Endothelial cell of umbilical vein (primary cell): ENCODE data around the gene P2RX1. TPM values are rescaled to one million over a fixed set of nuclear protein-coding genes. Genes with fewer than 3 reads are reported as not detected.
A peak's percentile ranks its signal among the peaks of the same experiment; 100 is the strongest.

Experiments used
- BruUV-seq: library from RNA; stranded (reverse); fragments of 400-500 nt; replicated peaks from 2 replicates; lab custom pipeline; 2021; lab: Mats Ljungman, UMichigan
- CTCF ChIA-PET: fragments of 300-600, 350-600 bp; sonication (Branson Sonifier 250); formaldehyde crosslinking; loops from one replicate; lab custom pipeline; 2021; ENCODE audit warnings: antibody characterized with exemption, inconsistent platforms; lab: Charles Lee
- POLR2A ChIA-PET: fragments of 300-600, 350-600 bp; sonication (Branson Sonifier 250); formaldehyde crosslinking; loops from one replicate; lab custom pipeline; 2021; ENCODE audit warnings: antibody characterized with exemption, inconsistent platforms; lab: Charles Lee
- DNase-seq: peaks from one replicate; pipeline ENCODE4 v3.0.0-alpha.2; 2011; ENCODE audit warnings: low read depth, low spot score
- FAIRE-seq: peaks from 2 replicates; lab custom pipeline; 2011; peaks lifted over from hg19 to GRCh38; lab: Jason Lieb, UNC
- H2AFZ ChIP-seq: 2 replicates; pipeline ENCODE4 v1.6.0; 2012; ENCODE audit warnings: low read depth, low read length, control low read depth, inconsistent platforms
- H3K27ac ChIP-seq: 2 replicates; pipeline ENCODE4 v1.5.1; 2011; ENCODE audit warnings: low read depth, mild to moderate bottlenecking, control low read depth, low read length, moderate library complexity; ENCODE audit not compliant: insufficient read depth
- H3K27me3 ChIP-seq, 2 experiments: 2 replicates each; pipeline versions ENCODE4 v1.6.0 to v1.6.1; 2011; ENCODE audit warnings: low read length in 2 of 2, mixed read lengths in 1 of 2; ENCODE audit not compliant: control insufficient read depth in 2 of 2, insufficient read depth in 2 of 2
- H3K36me3 ChIP-seq, 2 experiments: 2 replicates in 1 of 2; 3 replicates in 1 of 2; pipeline ENCODE4 v1.5.1; 2011; ENCODE audit warnings: low read length in 2 of 2, mild to moderate bottlenecking in 1 of 2, moderate library complexity in 1 of 2; ENCODE audit not compliant: control insufficient read depth in 2 of 2, insufficient read depth in 2 of 2; ENCODE audit errors: extremely low read depth in 1 of 2
- H3K4me1 ChIP-seq: 3 replicates; pipeline ENCODE4 v1.5.1; 2011; ENCODE audit warnings: mild to moderate bottlenecking, low read length; ENCODE audit not compliant: control insufficient read depth, insufficient read depth; ENCODE audit errors: extremely low read depth
- H3K4me2 ChIP-seq: 2 replicates; pipeline ENCODE4 v1.6.1; 2011; ENCODE audit warnings: low read length, control low read depth, mixed read lengths; ENCODE audit not compliant: insufficient read depth
- H3K4me3 ChIP-seq, 3 experiments: fragments of 200-600 bp in 1 of 3; sonication (generic), shearing (Covaris generic) in 1 of 3; replicated peaks in 1 of 3; 2 replicates each; pipeline ENCODE4 v1.5.1; 2011 to 2016; ENCODE audit warnings: control low read depth in 3 of 3, low read length in 3 of 3, mild to moderate bottlenecking in 2 of 3, inconsistent platforms in 1 of 3, low read depth in 1 of 3, moderate library complexity in 1 of 3; ENCODE audit not compliant: insufficient read depth in 1 of 3
- H3K79me2 ChIP-seq: 2 replicates; pipeline ENCODE4 v1.6.0; 2012; ENCODE audit warnings: low read length, inconsistent platforms; ENCODE audit not compliant: control insufficient read depth, insufficient read depth
- H3K9ac ChIP-seq: replicated peaks from 2 replicates; pipeline ENCODE3; 2011; ENCODE audit warnings: low read length, control low read depth; ENCODE audit not compliant: insufficient read depth; ENCODE audit errors: extremely low read depth
- H3K9me1 ChIP-seq: replicated peaks from 3 replicates; pipeline ENCODE4 v1.6.0; 2011; ENCODE audit warnings: mild to moderate bottlenecking, low read length; ENCODE audit not compliant: control insufficient read depth, insufficient read depth; ENCODE audit errors: extremely low read depth
- H3K9me3 ChIP-seq: replicated peaks from 2 replicates; pipeline ENCODE4 v1.5.1; 2012; ENCODE audit warnings: low read length, inconsistent platforms; ENCODE audit not compliant: control insufficient read depth, insufficient read depth
- H4K20me1 ChIP-seq: replicated peaks from 2 replicates; pipeline ENCODE3; 2011; ENCODE audit warnings: mild to moderate bottlenecking, low read length; ENCODE audit not compliant: control insufficient read depth, insufficient read depth; ENCODE audit errors: extremely low read depth
- EZH2 ChIP-seq: IDR thresholded peaks from 2 replicates; pipeline ENCODE4 v1.6.1; 2012; ENCODE audit warnings: borderline replicate concordance, low read depth, mild to moderate bottlenecking, moderate library complexity, low read length, inconsistent platforms; ENCODE audit not compliant: severe bottlenecking
- MYC ChIP-seq: IDR thresholded peaks from one replicate; pipeline ENCODE4 v1.6.1; 2011; ENCODE audit warnings: mild to moderate bottlenecking, low read depth, low read length
- POLR2AphosphoS5 ChIP-seq: IDR thresholded peaks from 2 replicates; pipeline ENCODE4 v1.6.1; 2012; ENCODE audit warnings: low read depth, mild to moderate bottlenecking, control low read depth, low read length, moderate library complexity; ENCODE audit not compliant: insufficient read depth
- dilution Hi-C: fragments of 300-500 bp; cut with MboI; formaldehyde crosslinking; loops from one replicate; pipeline ENCODE4 v1.15.0; 2019; ENCODE audit warnings: low sequenced_read_pairs; ENCODE audit not compliant: extremely low pct_ligation_motif_present
- intact Hi-C: fragments of 100-400 bp; cut with micrococcal nuclease; formaldehyde crosslinking; loops from one replicate; pipeline ENCODE4 v1.10.0; 2022
- polyA plus RNA-seq, 4 experiments: library from polyadenylated mRNA; depleted of rRNA in 3 of 4; stranded (reverse) in 3 of 4; unstranded in 1 of 4; fragments of >200 nt; gene quantifications; 2 replicates each; pipeline versions ENCODE4 v1.2.1 to v1.2.3, GENCODE V29; 2011 to 2012; ENCODE audit warnings: missing spikeins in 1 of 4
- total RNA-seq: library from RNA; stranded (reverse); gene quantifications from 2 replicates; pipeline ENCODE4 v1.2.3, GENCODE V29; 2021

Gene P2RX1
- total and polyA plus RNA-seq, 2 donors (not counting 3 experiments of a cell fraction or from before 2014, with no cell fraction given): not detected

DNA sequence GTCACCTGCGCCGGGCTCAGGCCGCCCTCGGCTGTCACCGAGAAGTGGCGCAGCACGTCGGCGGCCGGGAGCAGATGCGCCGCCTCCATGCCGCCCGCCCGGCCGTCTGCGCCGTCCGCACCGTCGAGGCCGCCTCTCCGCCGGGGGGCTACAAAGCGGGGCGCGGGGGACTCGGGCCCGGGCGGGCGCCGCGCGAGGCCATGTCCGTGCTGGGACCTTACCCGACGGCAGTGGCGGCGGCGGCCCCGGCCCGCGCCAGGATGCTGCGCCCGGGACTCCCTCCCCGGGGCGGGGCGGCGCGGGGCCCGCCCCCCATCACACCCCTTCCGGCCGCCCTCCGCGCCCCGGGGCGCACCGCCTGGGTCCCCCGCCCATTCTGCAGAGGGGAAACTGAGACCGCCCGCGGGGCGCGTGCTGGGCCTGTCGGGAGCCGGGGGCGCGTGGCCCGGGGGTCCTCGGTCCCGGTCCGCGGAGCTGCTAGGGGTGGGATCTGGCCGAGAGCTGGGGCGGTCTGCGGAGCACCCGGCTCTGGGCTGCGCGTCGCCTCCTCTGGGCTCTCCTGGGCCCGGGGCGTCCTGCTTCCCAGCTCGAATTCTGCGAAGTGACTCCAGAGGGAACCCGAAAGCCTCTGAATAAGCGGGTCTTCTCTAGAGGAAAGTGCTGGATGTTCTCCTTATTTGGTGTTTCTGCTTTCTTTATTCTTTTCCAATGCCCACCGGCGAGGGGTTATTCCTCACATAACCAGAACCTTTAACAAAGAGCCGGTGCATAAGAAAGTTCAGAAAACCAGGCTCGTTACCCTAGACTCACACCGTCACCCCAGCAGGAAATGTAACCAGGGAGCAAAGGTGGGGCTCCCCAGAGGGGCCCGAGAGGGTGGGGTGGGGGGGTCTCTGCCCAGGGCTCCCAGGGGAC, 48.2 kb upstream of the P2RX1 start, which contains the start of gene ATP2A3:
TSS of gene ATP2A3 (minus strand) at position 235 of the 915 bp plus-strand sequence. CDS start at position 89, 146 bp downstream.
- Histone ChIP-seq H3K9me3 (no peaks in the 10 kb centered on the region), H4K20me1 (no peaks in the 10 kb centered on the region), H3K27ac (no peak within 1 kb of the TSS), H3K9ac (no peak within 1 kb of the TSS), H3K4me1 (peaks cover 5% of the 10 kb centered on the region), H3K4me3 (peak within 1 kb of the TSS; percentile 20 to 26 (median 23)), H3K36me3 (no peaks in the 10 kb centered on the region), H3K9me1 (no peaks in the 10 kb centered on the region), H3K27me3 (peaks cover 20 to 27% of the 10 kb centered on the region in 2 experiments), H2AFZ (peak within 1 kb of the TSS; percentile 91), H3K79me2 (no peaks in the 10 kb centered on the region), H3K4me2 (peak within 1 kb of the TSS; percentile 57)
- no TSS peak for BruUV-seq
- DNase-seq (no peak), FAIRE-seq (no peak)
- dilution Hi-C loops (no loop called here), intact Hi-C loops (loop anchor here (2.0 kb wide), 1 partner anchor 40 kb away; no protein-coding TSS in a partner anchor)
- CTCF ChIA-PET: interaction anchor here (0.9 to 4.2 kb wide), 15 partner anchors 10 to 108 kb away, joined by 3 to 22 read pairs (median 4); no protein-coding TSS in a partner anchor
- POLR2A ChIA-PET: interaction anchor here (0.7 kb wide), 1 partner anchor 34 kb away, joined by 4 read pairs; no protein-coding TSS in a partner anchor
- TF ChIP-seq MYC (no peak), POLR2AphosphoS5 (no peak), EZH2 (peak; percentile 72)
